ENCODE measurements around the gene CNN1.
"Not testable (repeated sequence)": the region's sequence is repeated elsewhere in the genome, so short reads cannot be mapped to it uniquely, and the experiment has no call there.

DNA sequence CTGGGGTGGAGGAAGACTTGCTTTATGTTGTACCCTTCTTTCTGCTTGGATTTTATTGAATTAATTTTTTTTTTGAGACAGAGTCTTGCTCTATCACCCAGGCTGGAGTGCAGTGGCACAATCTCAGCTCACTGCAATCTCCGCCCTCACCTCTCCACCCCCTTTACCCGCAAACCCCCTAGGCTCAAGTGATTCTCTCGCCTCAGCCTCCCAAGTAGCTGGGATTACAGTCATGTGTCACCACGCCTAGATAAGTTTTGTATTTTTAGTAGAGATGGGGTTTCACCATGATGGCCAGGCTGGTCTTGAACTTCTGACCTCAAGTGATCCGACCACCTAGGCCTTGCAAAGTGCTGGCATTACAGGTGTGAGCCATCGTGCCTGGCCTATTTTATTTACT is 34.7 kb downstream of the CNN1 start:
- TF ChIP-seq, protein P1, sequence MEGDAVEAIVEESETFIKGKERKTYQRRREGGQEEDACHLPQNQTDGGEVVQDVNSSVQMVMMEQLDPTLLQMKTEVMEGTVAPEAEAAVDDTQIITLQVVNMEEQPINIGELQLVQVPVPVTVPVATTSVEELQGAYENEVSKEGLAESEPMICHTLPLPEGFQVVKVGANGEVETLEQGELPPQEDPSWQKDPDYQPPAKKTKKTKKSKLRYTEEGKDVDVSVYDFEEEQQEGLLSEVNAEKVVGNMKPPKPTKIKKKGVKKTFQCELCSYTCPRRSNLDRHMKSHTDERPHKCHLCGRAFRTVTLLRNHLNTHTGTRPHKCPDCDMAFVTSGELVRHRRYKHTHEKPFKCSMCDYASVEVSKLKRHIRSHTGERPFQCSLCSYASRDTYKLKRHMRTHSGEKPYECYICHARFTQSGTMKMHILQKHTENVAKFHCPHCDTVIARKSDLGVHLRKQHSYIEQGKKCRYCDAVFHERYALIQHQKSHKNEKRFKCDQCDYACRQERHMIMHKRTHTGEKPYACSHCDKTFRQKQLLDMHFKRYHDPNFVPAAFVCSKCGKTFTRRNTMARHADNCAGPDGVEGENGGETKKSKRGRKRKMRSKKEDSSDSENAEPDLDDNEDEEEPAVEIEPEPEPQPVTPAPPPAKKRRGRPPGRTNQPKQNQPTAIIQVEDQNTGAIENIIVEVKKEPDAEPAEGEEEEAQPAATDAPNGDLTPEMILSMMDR (IDR thresholded peaks at IDR 0.05; ENCODE audit: low read depth, low read length), result not testable (repeated sequence)
- not testable (repeated sequence) for TF ChIP-seq EZH2phosphoT487 (IDR thresholded peaks at IDR 0.05; ENCODE audit: low read depth)

Measured in OCI-LY3 (cell line).